GM21390 (cell line): ENCODE results near the gene IKZF3.
"Not testable (repeated sequence)": the region's sequence is repeated elsewhere in the genome, so short reads cannot be mapped to it uniquely, and the experiment has no call there.

ENCODE experiments used
- ATAC-seq: cut with Tn5 transposase; IDR thresholded peaks from one replicate; pipeline ENCODE4 v1.9.1; 2021; ENCODE audit not compliant: unreplicated experiment

IKZF3 gene

GRCh38 chr17:39782481-39782880 lies 81.6 kb downstream of the IKZF3 start:
- no peak for ATAC-seq

GRCh38 chr17:39781861-39782213 lies 82.3 kb downstream of the IKZF3 start:
- ATAC-seq, result no peak

GRCh38 chr17:39781031-39781860 lies 82.9 kb downstream of the IKZF3 start:
- ATAC-seq, result no peak

GRCh38 chr17:39777534-39778365 lies 86.4 kb downstream of the IKZF3 start:
- ATAC-seq, result peak; percentile 59

- ATAC-seq, result no peak
Observed at GRCh38 chr17:39776252-39776651, 87.9 kb downstream of the IKZF3 start.

GRCh38 chr17:39775031-39775430 lies 89.1 kb downstream of the IKZF3 start:
- ATAC-seq, result no peak

GRCh38 chr17:39774047-39774446 lies 90.1 kb downstream of the IKZF3 start:
- ATAC-seq, result no peak

GRCh38 chr17:39772987-39773934 lies 90.9 kb downstream of the IKZF3 start:
- no peak for ATAC-seq

GRCh38 chr17:39772415-39772814 lies 91.7 kb downstream of the IKZF3 start:
- ATAC-seq, result no peak

- peak; percentile 53 for ATAC-seq
Observed at GRCh38 chr17:39769974-39770587, 94.0 kb downstream of the IKZF3 start.

- no peak for ATAC-seq
Observed at GRCh38 chr17:39767147-39767546, 97.0 kb downstream of the IKZF3 start.

GRCh38 chr17:39765766-39766165 lies 98.3 kb downstream of the IKZF3 start:
- ATAC-seq, result no peak

- no peak for ATAC-seq
Observed at GRCh38 chr17:39765175-39765574, 98.9 kb downstream of the IKZF3 start.

GRCh38 chr17:39764171-39764570 lies 99.9 kb downstream of the IKZF3 start:
- ATAC-seq, result not testable (repeated sequence)

- ATAC-seq, result no peak
Observed at GRCh38 chr17:39763051-39763820, 100.9 kb downstream of the IKZF3 start.

- no peak for ATAC-seq
Observed at GRCh38 chr17:39761861-39762496, 102.1 kb downstream of the IKZF3 start.

GRCh38 chr17:39759204-39759603 lies 104.9 kb downstream of the IKZF3 start:
- ATAC-seq, result no peak

- ATAC-seq, result no peak
Observed at GRCh38 chr17:39757931-39758873, 105.9 kb downstream of the IKZF3 start.
